ENCODE results near the gene PPP1R15B. TPM values are rescaled to one million over a fixed set of nuclear protein-coding genes. Genes with fewer than 3 reads are reported as not detected.

Gene PPP1R15B
- total RNA-seq, 1 experiment from 2014 or later = 69.3 TPM

- POLR2A ChIA-PET = no interaction called here
- H3K79me2 ChIP-seq (ENCODE audit: insufficient read depth, low read length) = no peaks in the 10 kb centered on the region
- no peaks in the 10 kb centered on the region for H3K27me3 ChIP-seq (ENCODE audit: insufficient read depth, low read length)
- DNase-seq (ENCODE audit: low read depth, low spot score) = no peak
- RAD21 ChIA-PET (ENCODE audit: low non-redundant PET in 1 of 2, low total read pairs in 2 of 2, uncharacterized antibody in 2 of 2, unreplicated experiment in 2 of 2) = no interaction called here
- no peak for TF ChIP-seq SP1 (IDR thresholded peaks at IDR 0.05; ENCODE audit: low read depth)
- TF ChIP-seq YY1 (IDR thresholded peaks at IDR 0.05; ENCODE audit: extremely low read depth, insufficient replicate concordance, low read depth, low read length) = no peak
- TF ChIP-seq POLR2AphosphoS5 (IDR thresholded peaks at IDR 0.05; ENCODE audit: low read depth, low read length) = no peak
- no peak for TF ChIP-seq FOSL1 (IDR thresholded peaks at IDR 0.05; ENCODE audit: low read depth)
- TF ChIP-seq CEBPB (IDR thresholded peaks at IDR 0.05; ENCODE audit: low read depth) = no peak
- no peak for TF ChIP-seq ELF1 (IDR thresholded peaks at IDR 0.05; ENCODE audit: borderline replicate concordance, low read depth)
- H4K20me1 ChIP-seq (ENCODE audit: insufficient read depth) = no peaks in the 10 kb centered on the region
- H3K36me3 ChIP-seq (ENCODE audit: control insufficient read depth in 1 of 2, insufficient read depth in 2 of 2, low read length in 2 of 2) = no peaks in the 10 kb centered on the region
- no TSS peak for BruUV-seq (replicated peaks)
- peak overlapping the region; percentile 89; the same call in 1 of the 2 replicates for H3K27ac ChIP-seq (ENCODE audit: low read depth, low read length)
- peaks cover 34 to 67% of the 10 kb centered on the region in 2 experiments for H3K4me1 ChIP-seq (ENCODE audit: control insufficient read depth in 1 of 2, insufficient read depth in 2 of 2, low read length in 2 of 2)
- peak overlapping the region; percentile 74 for H3K4me2 ChIP-seq (ENCODE audit: low read length)
- no peak overlapping the region for H2AFZ ChIP-seq (ENCODE audit: low read depth, low read length, poor library complexity, severe bottlenecking)
- H3K9ac ChIP-seq (ENCODE audit: low read length) = no peak overlapping the region
- CTCF ChIA-PET = no interaction called here
- intact Hi-C loops (cut with micrococcal nuclease) = no loop called here
- ATAC-seq = no peak
- no peak overlapping the region for H3K4me3 ChIP-seq (replicated peaks in 1 of 2; ENCODE audit: low read depth in 1 of 2, low read length in 2 of 2)
- no peaks in the 10 kb centered on the region for H3K9me3 ChIP-seq (ENCODE audit: control insufficient read depth in 1 of 2, insufficient read depth in 1 of 2, low read depth in 1 of 2, low read length in 2 of 2)
- no peaks in the 10 kb centered on the region for H3K9me2 ChIP-seq (ENCODE audit: insufficient read depth)
Measured at GRCh38 chr1:204419064-204419403, 7.4 kb upstream of the PPP1R15B start.

- H3K4me1 ChIP-seq (ENCODE audit: control insufficient read depth in 1 of 2, insufficient read depth in 2 of 2, low read length in 2 of 2) = peaks cover 34 to 67% of the 10 kb centered on the region in 2 experiments
- no peak overlapping the region for H2AFZ ChIP-seq (ENCODE audit: low read depth, low read length, poor library complexity, severe bottlenecking)
- peak overlapping the region; percentile 61 for H3K9ac ChIP-seq (ENCODE audit: low read length)
- ChIA-PET RAD21 (ENCODE audit: low non-redundant PET in 1 of 2, low total read pairs in 2 of 2, uncharacterized antibody in 2 of 2, unreplicated experiment in 2 of 2) (no interaction called here), POLR2A (interaction anchor here (1.1 to 2.0 kb wide), 5 partner anchors 11 to 97 kb away, joined by 3 to 13 read pairs (median 5); partner anchors contain the start of genes MDM4 and PIK3C2B), CTCF (interaction anchor here (1.4 to 2.3 kb wide), 5 partner anchors 10 to 76 kb away, joined by 4 to 18 read pairs (median 8); partner anchors contain the start of gene PIK3C2B)
- H3K36me3 ChIP-seq (ENCODE audit: control insufficient read depth in 1 of 2, insufficient read depth in 2 of 2, low read length in 2 of 2) = no peaks in the 10 kb centered on the region
- no peaks in the 10 kb centered on the region for H3K27me3 ChIP-seq (ENCODE audit: insufficient read depth, low read length)
- peak overlapping the region in 1 of 2 experiments; percentile 48; a peak in 3 of 4 replicates for H3K4me3 ChIP-seq (replicated peaks in 1 of 2; ENCODE audit: low read depth in 1 of 2, low read length in 2 of 2)
- H4K20me1 ChIP-seq (ENCODE audit: insufficient read depth) = no peaks in the 10 kb centered on the region
- H3K79me2 ChIP-seq (ENCODE audit: insufficient read depth, low read length) = no peaks in the 10 kb centered on the region
- no peak for TF ChIP-seq EZH2phosphoT487 (IDR thresholded peaks at IDR 0.05; ENCODE audit: borderline replicate concordance)
- TF ChIP-seq ZFX (IDR thresholded peaks at IDR 0.05) = no peak
- TF ChIP-seq ATF3 (IDR thresholded peaks at IDR 0.05) = no peak
- no peak for TF ChIP-seq REST (IDR thresholded peaks at IDR 0.05; ENCODE audit: low read depth)
- no peak for TF ChIP-seq EZH2 (IDR thresholded peaks at IDR 0.05)
- 0 out of 2 replicates have a peak, but pooled peaks have one; percentile 26 for ATAC-seq
- H3K9me2 ChIP-seq (ENCODE audit: insufficient read depth) = no peaks in the 10 kb centered on the region
- peak overlapping the region; percentile 74 for H3K4me2 ChIP-seq (ENCODE audit: low read length)
- no peak for DNase-seq (ENCODE audit: low read depth, low spot score)
- peak overlapping the region; percentile 89 for H3K27ac ChIP-seq (ENCODE audit: low read depth, low read length)
- no peaks in the 10 kb centered on the region for H3K9me3 ChIP-seq (ENCODE audit: control insufficient read depth in 1 of 2, insufficient read depth in 1 of 2, low read depth in 1 of 2, low read length in 2 of 2)
- no TSS peak for BruUV-seq (replicated peaks)
- intact Hi-C loops (cut with micrococcal nuclease) = no loop called here
Measured at GRCh38 chr1:204418174-204419063, 6.8 kb upstream of the PPP1R15B start.

Measured in HCT116 (cell line).